A673 (cell line): ENCODE results near the gene FAM131B. TPM values are rescaled to one million over a fixed set of nuclear protein-coding genes. Genes with fewer than 3 reads are reported as not detected.

Experiments
- BruUV-seq: library from RNA; stranded (reverse); fragments of 400-500 nt; replicated peaks from 2 replicates; lab custom pipeline; 2021; lab: Mats Ljungman, UMichigan
- CTCF ChIA-PET: fragments of 300-600 bp; sonication (Branson Sonifier 250); formaldehyde crosslinking; loops from one replicate; lab custom pipeline; 2022; ENCODE audit warnings: antibody characterized with exemption; lab: Charles Lee
- POLR2A ChIA-PET: fragments of 300-600 bp; sonication (Branson Sonifier 250); formaldehyde crosslinking; loops from one replicate; lab custom pipeline; 2022; ENCODE audit warnings: antibody characterized with exemption; ENCODE audit not compliant: low non-redundant PET; lab: Charles Lee
- DNase-seq: peaks from one replicate; pipeline ENCODE4 v3.0.0-alpha.2; 2015; ENCODE audit warnings: low spot score
- H3K27ac ChIP-seq: fragments of 200-600 bp; sonication (generic); 2 replicates; pipeline ENCODE4 v1.5.1; 2016; ENCODE audit warnings: mixed run types, low read depth, mild to moderate bottlenecking, mixed read lengths, antibody characterized with exemption, low read length; ENCODE audit not compliant: poor library complexity, severe bottlenecking
- H3K27me3 ChIP-seq: fragments of 200-600 bp; sonication (generic); replicated peaks from 2 replicates; pipeline ENCODE4 v1.6.1; 2017; ENCODE audit warnings: mixed run types, low read depth, mild to moderate bottlenecking, mixed read lengths, antibody characterized with exemption, low read length; ENCODE audit not compliant: insufficient read depth, poor library complexity
- H3K36me3 ChIP-seq: fragments of 200-600 bp; sonication (generic); 2 replicates; pipeline ENCODE4 v1.6.1; 2016; ENCODE audit warnings: mixed run types, mild to moderate bottlenecking, mixed read lengths, antibody characterized with exemption, low read length; ENCODE audit not compliant: insufficient read depth, poor library complexity, severe bottlenecking
- H3K4me1 ChIP-seq: fragments of 200-600 bp; sonication (generic); 2 replicates; pipeline ENCODE4 v1.6.1; 2017; ENCODE audit warnings: mixed run types, mild to moderate bottlenecking, mixed read lengths, antibody characterized with exemption, low read length; ENCODE audit not compliant: insufficient read depth, poor library complexity, severe bottlenecking
- H3K4me3 ChIP-seq: fragments of 200-600 bp; sonication (generic); 2 replicates; pipeline ENCODE4 v1.5.1; 2016; ENCODE audit warnings: low read depth, mixed run types, mild to moderate bottlenecking, mixed read lengths, low read length; ENCODE audit not compliant: poor library complexity, severe bottlenecking
- H3K9me3 ChIP-seq: fragments of 200-600 bp; sonication (generic); 2 replicates; pipeline ENCODE4 v1.6.1; 2016; ENCODE audit warnings: mixed run types, low read depth, mild to moderate bottlenecking, mixed read lengths, antibody characterized with exemption, low read length; ENCODE audit not compliant: poor library complexity, severe bottlenecking
- CTCF ChIP-seq: fragments of 300-800, 200-600 bp; sonication (generic); conservative IDR thresholded peaks from 2 replicates; pipeline ENCODE4 v1.5.1; 2017; ENCODE audit warnings: low read depth, mild to moderate bottlenecking, antibody characterized with exemption, low read length, moderate library complexity, mixed read lengths
- EZH2 ChIP-seq: fragments of 200-600 bp; sonication (generic); IDR thresholded peaks from 2 replicates; pipeline ENCODE4 v1.6.1; 2017; ENCODE audit warnings: borderline replicate concordance, low read depth, mild to moderate bottlenecking, mixed read lengths, antibody characterized with exemption, low read length; ENCODE audit not compliant: poor library complexity, severe bottlenecking
- intact Hi-C: fragments of 100-400 bp; cut with micrococcal nuclease; formaldehyde crosslinking; loops from one replicate; pipeline ENCODE4 v1.10.0; 2022; ENCODE audit not compliant: unreplicated experiment
- total RNA-seq: library from RNA; stranded (reverse); gene quantifications from 2 replicates; pipeline ENCODE4 v1.2.3, GENCODE V29; 2021

The FAM131B gene
- total RNA-seq, 1 experiment from 2014 or later = 1.9 TPM

- intact Hi-C loops = no loop called here
- no peaks in the 10 kb centered on the region for H3K36me3 ChIP-seq
- no peak for DNase-seq
- no peaks in the 10 kb centered on the region for H3K27me3 ChIP-seq
- no TSS peak for BruUV-seq
- H3K4me1 ChIP-seq = no peaks in the 10 kb centered on the region
- ChIA-PET POLR2A (no interaction called here), CTCF (no interaction called here)
- TF ChIP-seq EZH2 (no peak), CTCF (no peak)
- no peaks in the 10 kb centered on the region for H3K9me3 ChIP-seq
- no peak overlapping the region for H3K4me3 ChIP-seq
- H3K27ac ChIP-seq = no peak overlapping the region
These were observed 34.6 kb downstream of the FAM131B start for GRCh38 chr7:143327903-143328302.

- Histone ChIP-seq H3K4me3 (no peak overlapping the region), H3K4me1 (no peaks in the 10 kb centered on the region), H3K9me3 (no peaks in the 10 kb centered on the region), H3K36me3 (no peaks in the 10 kb centered on the region), H3K27ac (no peak overlapping the region), H3K27me3 (no peaks in the 10 kb centered on the region)
- TF ChIP-seq CTCF (no peak), EZH2 (no peak)
- DNase-seq = no peak
- intact Hi-C loops = no loop called here
- no TSS peak for BruUV-seq
- POLR2A ChIA-PET = no interaction called here
- CTCF ChIA-PET = interaction anchor here (0.6 kb wide), 1 partner anchor 16 kb away, joined by 9 read pairs; no protein-coding TSS in a partner anchor
These were observed 37.3 kb downstream of the FAM131B start for GRCh38 chr7:143325240-143325639.

GRCh38 chr7:143323653-143324052 lies 38.9 kb downstream of the FAM131B start:
- DNase-seq = no peak
- Histone ChIP-seq H3K27ac (no peak overlapping the region), H3K9me3 (no peaks in the 10 kb centered on the region), H3K36me3 (no peaks in the 10 kb centered on the region), H3K27me3 (no peaks in the 10 kb centered on the region), H3K4me3 (no peak overlapping the region), H3K4me1 (no peaks in the 10 kb centered on the region)
- POLR2A ChIA-PET = no interaction called here
- no peak for TF ChIP-seq CTCF
- TF ChIP-seq EZH2 = no peak
- CTCF ChIA-PET = no interaction called here
- no TSS peak for BruUV-seq
- intact Hi-C loops = no loop called here
